ENCODE measurements around the gene IL17RE.

IL17RE gene

GRCh38 chr3:9965200-9965875, 62.7 kb downstream of the IL17RE start:
- DNase-seq, result no peak

Measured in CD4-positive, alpha-beta T cell treated with Interleukin-15 for 1 hour (primary cell).